Subcutaneous abdominal adipose tissue (tissue), 5 donors: ENCODE measurements around the gene CDKL4.
"Not testable (repeated sequence)": the region's sequence is repeated elsewhere in the genome, so short reads cannot be mapped to it uniquely, and the experiment has no call there.

ENCODE experiments used
- H3K27ac ChIP-seq: one replicate; pipeline ENCODE4 v1.7.0; 2013; ENCODE audit warnings: low read depth, mild to moderate bottlenecking, inconsistent platforms, low read length, moderate library complexity
- H3K27me3 ChIP-seq, 5 donors: one replicate each; pipeline ENCODE4 v1.7.0; 2013; ENCODE audit warnings: low read length in 5 of 5, inconsistent platforms in 1 of 5; ENCODE audit not compliant: control insufficient read depth in 5 of 5, insufficient read depth in 4 of 5
- H3K36me3 ChIP-seq, 5 donors: one replicate each; pipeline ENCODE4 v1.7.0; 2013; ENCODE audit warnings: low read length in 5 of 5; ENCODE audit not compliant: control insufficient read depth in 5 of 5, insufficient read depth in 5 of 5
- H3K4me1 ChIP-seq, 5 donors: one replicate each; pipeline ENCODE4 v1.7.0; 2013; ENCODE audit warnings: low read length in 5 of 5, mild to moderate bottlenecking in 3 of 5, moderate library complexity in 1 of 5; ENCODE audit not compliant: control insufficient read depth in 5 of 5, insufficient read depth in 5 of 5
- H3K4me3 ChIP-seq, 5 donors: one replicate each; pipeline ENCODE4 v1.7.0; 2013; ENCODE audit warnings: low read length in 5 of 5, low read depth in 1 of 5
- H3K9ac ChIP-seq, 5 donors: one replicate each; pipeline ENCODE4 v1.7.0; 2013; ENCODE audit warnings: low read length in 5 of 5, mild to moderate bottlenecking in 4 of 5, moderate library complexity in 3 of 5
- H3K9me3 ChIP-seq, 5 donors: one replicate each; pipeline ENCODE4 v1.7.0; 2013; ENCODE audit warnings: low read length in 5 of 5; ENCODE audit not compliant: control insufficient read depth in 5 of 5
- donor health status: healthy.
- donor health status: healthy.
- donor health status: healthy.
- donor health status: healthy.
- donor health status: healthy.

The CDKL4 gene

DNA sequence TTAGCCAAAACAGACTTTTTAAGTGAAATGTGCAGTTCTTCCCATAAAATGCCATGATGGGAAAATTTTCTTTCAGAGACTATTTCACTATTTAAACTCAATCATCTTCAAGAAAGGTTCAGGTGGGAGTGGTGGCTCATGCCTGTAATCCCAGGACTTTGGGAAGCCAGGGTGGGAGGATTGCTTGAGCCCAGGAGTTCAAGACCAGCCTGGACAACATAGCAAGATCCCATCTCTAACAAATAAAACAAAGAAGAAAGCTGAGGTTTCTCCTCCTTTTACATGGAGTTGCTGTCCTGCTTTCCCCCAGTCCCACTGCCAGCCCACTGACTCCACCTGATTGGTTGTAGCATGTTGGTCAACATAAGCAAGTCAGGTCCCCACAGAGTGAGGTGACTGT is 97.1 kb downstream of the CDKL4 start:
- no peak overlapping the region for H3K27ac ChIP-seq
- H3K36me3 ChIP-seq: no peaks in the 10 kb centered on the region
- H3K9me3 ChIP-seq: no peaks in the 10 kb centered on the region
- no peak overlapping the region for H3K9ac ChIP-seq
- H3K27me3 ChIP-seq: no peaks in the 10 kb centered on the region
- H3K4me1 ChIP-seq: peaks cover 0 to 32% (median 7%) of the 10 kb centered on the region in 5 donors
- no peak overlapping the region for H3K4me3 ChIP-seq

DNA sequence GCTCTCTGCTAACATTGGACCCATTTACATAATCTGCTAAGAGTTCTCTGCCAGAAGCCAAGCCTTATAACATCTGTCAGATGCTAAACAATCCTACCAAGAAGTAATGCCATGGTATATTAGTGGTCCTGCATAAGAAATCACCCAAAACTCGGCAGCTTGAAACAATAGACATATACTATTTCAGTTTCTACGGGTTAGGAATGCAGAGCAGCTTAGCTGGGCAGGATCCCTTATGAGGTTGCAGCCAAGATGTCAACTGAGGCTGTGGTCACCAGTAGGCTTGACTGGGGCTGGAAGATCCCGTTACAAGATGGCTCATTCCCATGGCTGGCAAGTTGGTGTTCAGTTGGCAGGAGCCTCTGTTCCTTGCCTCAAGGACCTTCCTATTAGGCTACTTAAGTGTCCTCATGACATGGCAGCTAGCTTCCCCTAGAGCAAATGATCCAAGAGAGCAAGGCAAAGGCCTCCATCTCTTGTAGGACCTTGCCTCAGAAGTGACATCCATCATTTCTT is 97.8 kb downstream of the CDKL4 start:
- Histone ChIP-seq H3K4me3 (no peak overlapping the region), H3K4me1 (peaks cover 0 to 35% (median 9%) of the 10 kb centered on the region in 5 donors), H3K27ac (no peak overlapping the region), H3K9ac (no peak overlapping the region), H3K9me3 (no peaks in the 10 kb centered on the region), H3K36me3 (no peaks in the 10 kb centered on the region), H3K27me3 (no peaks in the 10 kb centered on the region)

DNA sequence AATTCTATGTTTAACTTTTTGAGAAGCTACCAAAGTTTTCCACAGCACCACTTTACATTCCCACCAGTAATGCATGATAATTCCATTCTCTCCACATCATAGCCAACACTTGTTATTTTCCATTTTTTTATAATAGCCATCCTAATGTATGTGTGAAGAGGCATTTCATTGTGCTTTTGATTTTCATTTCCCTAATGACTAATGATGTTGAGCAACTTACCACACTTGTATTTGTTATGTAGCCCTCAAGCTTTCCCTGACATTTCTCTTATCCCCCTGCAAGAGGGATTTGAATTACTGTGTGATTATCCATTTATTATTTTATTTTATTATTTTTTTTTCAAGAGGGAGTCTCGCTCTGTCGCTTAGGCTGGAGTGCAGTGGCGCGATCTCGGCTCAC is 99.4 kb downstream of the CDKL4 start:
- H3K9ac ChIP-seq: no peak overlapping the region
- peak overlapping the region; percentile 39 for H3K27ac ChIP-seq
- no peaks in the 10 kb centered on the region for H3K27me3 ChIP-seq
- H3K9me3 ChIP-seq: no peaks in the 10 kb centered on the region
- H3K4me3 ChIP-seq: no peak overlapping the region
- H3K4me1 ChIP-seq: peaks cover 0 to 43% (median 9%) of the 10 kb centered on the region in 5 donors
- H3K36me3 ChIP-seq: no peaks in the 10 kb centered on the region

DNA sequence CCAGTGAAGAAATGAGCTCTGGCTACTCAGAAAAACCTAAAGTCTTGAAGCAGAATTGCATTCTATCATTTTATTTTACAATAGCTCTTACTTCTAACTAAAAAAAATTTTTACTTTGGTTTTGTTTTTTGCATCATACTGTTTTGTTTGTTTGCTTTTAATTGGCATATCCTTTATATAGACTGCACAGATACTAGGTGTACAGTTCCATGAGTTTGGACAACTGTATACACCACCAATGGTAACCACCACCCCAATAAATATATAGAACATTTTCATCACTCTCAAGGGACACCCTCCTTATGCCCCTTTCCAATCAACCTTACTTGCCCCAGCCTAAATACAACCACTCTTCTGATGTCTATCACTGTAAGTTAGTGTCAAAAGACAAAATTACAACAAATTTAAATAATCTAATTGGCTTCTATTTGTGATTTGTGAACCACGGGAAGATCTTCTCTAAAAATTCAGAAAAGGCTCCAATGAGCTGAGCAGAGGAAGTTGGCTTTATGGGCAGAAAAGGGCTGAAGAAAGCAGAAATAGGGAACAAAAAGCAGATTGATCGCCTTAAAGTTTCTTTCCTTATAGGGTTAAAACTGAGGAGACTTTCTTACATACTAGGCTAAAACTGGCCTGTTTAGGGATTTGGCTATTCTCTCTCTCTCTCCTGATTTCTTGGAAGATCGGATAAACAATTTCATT is 100.7 kb downstream of the CDKL4 start:
- Histone ChIP-seq H3K4me3 (no peak overlapping the region), H3K36me3 (no peaks in the 10 kb centered on the region), H3K9ac (peak overlapping the region in 1 of 5 donors; percentile 63), H3K27ac (peak overlapping the region; percentile 39), H3K4me1 (peaks cover 0 to 43% (median 9%) of the 10 kb centered on the region in 5 donors), H3K9me3 (no peaks in the 10 kb centered on the region), H3K27me3 (no peaks in the 10 kb centered on the region)

DNA sequence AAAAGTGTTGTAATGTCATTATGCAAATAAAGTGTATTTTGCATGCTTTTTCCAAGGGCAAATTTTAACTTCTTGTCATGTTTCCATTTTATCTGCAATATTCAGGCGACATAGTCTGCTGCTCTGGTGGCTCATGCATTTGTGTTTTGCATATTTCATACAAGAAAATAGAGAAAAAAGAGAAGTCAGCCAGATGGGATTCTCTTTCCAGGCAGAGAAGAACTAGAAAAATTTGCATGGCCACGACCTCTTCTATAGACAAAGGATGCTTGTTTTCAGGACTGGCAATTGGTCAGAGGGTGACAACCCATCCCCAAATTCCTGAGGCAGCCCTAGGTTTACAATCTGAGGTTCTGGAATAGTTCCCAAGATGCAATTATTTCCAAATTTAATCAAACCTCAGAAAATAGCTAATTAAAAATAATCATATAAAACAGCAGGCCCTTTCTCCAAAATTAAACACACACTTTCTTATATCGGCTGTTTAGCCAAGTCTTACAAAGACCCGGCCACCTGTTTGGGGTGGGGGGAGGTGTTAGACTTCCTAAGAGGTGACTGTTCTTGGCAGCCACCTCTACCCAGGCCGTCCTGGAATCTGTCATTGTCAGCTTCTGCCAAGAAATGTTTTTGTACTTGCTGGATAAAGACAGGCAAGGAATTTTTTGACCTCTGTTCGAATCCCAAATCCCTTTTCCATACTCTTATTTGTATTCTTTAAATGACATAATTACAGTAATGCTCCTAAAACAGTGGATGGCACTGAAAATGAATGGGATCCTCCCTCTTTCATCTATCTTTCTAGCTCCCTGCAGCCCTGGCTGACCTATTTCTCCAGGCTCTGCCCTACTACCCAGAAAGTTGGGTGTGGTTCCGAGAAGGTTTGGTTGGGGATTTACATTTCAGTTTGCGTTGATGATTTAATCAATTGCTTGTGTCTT is 102.2 kb downstream of the CDKL4 start:
- Histone ChIP-seq H3K36me3 (no peaks in the 10 kb centered on the region), H3K9me3 (no peaks in the 10 kb centered on the region), H3K27me3 (no peaks in the 10 kb centered on the region), H3K27ac (peak overlapping the region; percentile 39), H3K9ac (peak overlapping the region in 2 of 5 donors; percentile 40 to 41), H3K4me1 (peaks cover 0 to 43% (median 9%) of the 10 kb centered on the region in 5 donors), H3K4me3 (no peak overlapping the region)

DNA sequence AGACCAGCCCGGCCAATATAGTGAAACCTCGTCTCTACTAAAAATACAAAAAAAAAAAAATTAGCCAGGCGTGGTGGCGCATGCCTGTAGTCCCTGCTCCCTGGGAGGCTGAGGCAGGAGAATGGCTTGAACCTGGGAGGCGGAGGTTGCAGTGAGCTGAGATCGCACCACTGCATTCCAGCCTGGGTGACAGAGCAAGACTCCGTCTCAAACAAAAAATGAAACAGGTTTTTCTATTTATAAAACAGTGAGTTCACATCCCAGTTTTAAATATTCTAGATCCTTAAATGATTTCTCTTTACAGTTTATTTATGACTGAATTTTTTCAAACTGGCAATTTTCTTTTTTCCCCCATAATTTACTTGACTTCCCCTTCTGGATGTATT is 102.8 kb downstream of the CDKL4 start:
- not testable (repeated sequence) for H3K9ac ChIP-seq, H3K4me3 ChIP-seq, H3K9me3 ChIP-seq, H3K27me3 ChIP-seq, H3K36me3 ChIP-seq
- H3K4me1 ChIP-seq: peaks cover 0 to 42% (median 9%) of the 10 kb centered on the region in 5 donors
- H3K27ac ChIP-seq: peak overlapping the region; percentile 39

DNA sequence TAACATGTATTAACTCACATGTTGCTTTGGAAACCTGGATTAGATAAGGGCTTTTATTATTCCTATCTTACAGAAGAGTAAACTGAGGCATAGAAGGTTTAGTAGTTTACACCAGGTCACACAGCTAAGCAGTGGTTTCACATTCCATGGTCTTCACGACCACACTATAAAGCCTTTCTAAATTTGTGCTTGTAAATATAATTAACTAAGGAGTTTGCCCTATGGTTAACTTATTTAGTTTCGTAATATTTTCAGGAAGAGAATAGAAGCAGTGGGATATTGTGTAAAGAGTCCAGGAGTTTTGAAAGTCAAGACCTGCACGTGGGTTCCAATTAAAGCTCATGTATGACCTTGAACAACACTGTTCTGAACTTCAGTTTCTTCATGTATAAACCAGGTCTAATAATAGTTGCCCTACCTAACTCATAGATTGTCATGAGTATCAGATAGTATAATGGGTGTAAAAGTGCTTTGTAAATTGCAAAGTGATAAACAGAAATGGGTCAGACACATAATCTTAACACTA is 103.4 kb downstream of the CDKL4 start:
- H3K9ac ChIP-seq: no peak overlapping the region
- no peaks in the 10 kb centered on the region for H3K27me3 ChIP-seq
- peak overlapping the region; percentile 39 for H3K27ac ChIP-seq
- H3K4me1 ChIP-seq: peaks cover 0 to 39% (median 9%) of the 10 kb centered on the region in 5 donors
- no peak overlapping the region for H3K4me3 ChIP-seq
- H3K36me3 ChIP-seq: no peaks in the 10 kb centered on the region
- H3K9me3 ChIP-seq: no peaks in the 10 kb centered on the region

DNA sequence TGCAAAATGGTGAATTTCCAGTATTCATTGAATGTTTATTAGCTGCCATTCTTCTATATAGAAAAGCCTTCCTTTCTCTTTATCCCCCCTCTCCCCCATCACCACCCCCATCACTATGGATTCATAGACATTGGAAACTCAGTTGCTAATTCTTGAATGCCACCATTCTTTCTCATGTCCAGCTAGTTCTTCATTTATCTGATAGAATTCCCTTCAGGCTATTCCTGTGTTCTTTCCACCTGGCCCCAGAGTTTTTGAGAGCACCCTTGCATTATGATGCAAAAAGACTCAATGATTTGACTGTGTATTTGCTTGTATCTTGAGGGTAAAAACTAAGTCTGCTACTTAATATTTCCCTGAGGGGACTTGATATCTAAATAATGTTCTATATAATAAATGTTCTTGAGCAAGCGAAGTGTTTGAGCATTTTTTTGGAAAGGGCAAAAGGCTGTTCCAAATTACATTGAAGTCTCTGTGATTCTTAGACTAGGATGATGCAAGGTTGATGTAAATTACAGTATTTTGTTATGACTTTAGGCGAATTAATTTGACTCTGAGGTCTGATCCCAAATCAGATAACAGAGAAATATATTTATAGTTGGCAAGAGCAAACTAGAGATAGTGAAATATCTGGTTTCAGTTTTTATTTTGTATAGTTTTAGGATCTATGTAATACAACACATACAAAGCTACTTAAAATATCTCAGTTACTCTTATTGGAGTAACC is 104.1 kb downstream of the CDKL4 start:
- H3K9me3 ChIP-seq: no peaks in the 10 kb centered on the region
- H3K4me3 ChIP-seq: no peak overlapping the region
- H3K27me3 ChIP-seq: no peaks in the 10 kb centered on the region
- H3K36me3 ChIP-seq: no peaks in the 10 kb centered on the region
- H3K27ac ChIP-seq: peak overlapping the region; percentile 39
- H3K9ac ChIP-seq: no peak overlapping the region
- H3K4me1 ChIP-seq: peaks cover 0 to 39% (median 9%) of the 10 kb centered on the region in 5 donors

DNA sequence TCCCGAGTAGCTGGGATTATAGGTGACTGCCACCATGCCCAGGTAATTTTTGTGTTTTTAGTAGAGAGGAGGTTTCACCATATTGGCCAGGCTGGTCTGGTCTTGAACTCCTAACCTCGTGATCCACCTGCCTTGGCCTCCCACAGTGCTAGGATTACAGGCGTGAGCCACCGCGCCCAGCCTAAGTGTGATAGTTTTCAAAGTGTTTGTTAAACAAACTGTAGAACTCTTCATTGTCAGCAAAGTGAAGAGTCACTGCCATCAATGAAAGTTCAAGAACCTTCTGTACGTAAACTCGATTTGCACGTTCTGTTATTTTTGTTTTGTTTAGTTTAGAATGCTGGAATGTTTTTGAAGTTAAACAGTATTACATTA is 104.9 kb downstream of the CDKL4 start:
- no peaks in the 10 kb centered on the region for H3K27me3 ChIP-seq
- H3K36me3 ChIP-seq: no peaks in the 10 kb centered on the region
- H3K27ac ChIP-seq: no peak overlapping the region
- no peak overlapping the region for H3K9ac ChIP-seq
- peaks cover 0 to 35% (median 9%) of the 10 kb centered on the region in 5 donors for H3K4me1 ChIP-seq
- H3K4me3 ChIP-seq: no peak overlapping the region
- H3K9me3 ChIP-seq: no peaks in the 10 kb centered on the region
